Gastroesophageal sphincter (tissue), 4 donors: ENCODE data around the gene RAB27B. TPM values are rescaled to one million over a fixed set of nuclear protein-coding genes. Genes with fewer than 3 reads are reported as not detected.

Experiments
- ATAC-seq: fragments of 150-250 bp; one replicate; pipeline ENCODE4 v1.9.1; 2016; ENCODE audit warnings: mild to moderate bottlenecking, moderate library complexity
- H3K27ac ChIP-seq, 4 donors: fragments of 200-600 bp; sonication (generic) in 3 of 4; 1 replicate in 3 of 4; 2 replicates in 1 of 4; pipeline ENCODE4 v1.5.1; 2016 to 2019
- H3K27me3 ChIP-seq: fragments of 200-600 bp; sonication (generic); one replicate; pipeline ENCODE4 v1.5.1; 2019
- H3K36me3 ChIP-seq, 2 donors: fragments of 200-600 bp; sonication (generic); one replicate each; pipeline ENCODE4 v1.5.1; 2019; ENCODE audit warnings: control low read depth in 1 of 2
- H3K4me1 ChIP-seq, 3 donors: fragments of 200-600 bp; sonication (generic); 1 replicate in 2 of 3; 2 replicates in 1 of 3; pipeline ENCODE4 v1.5.1; 2016 to 2019; ENCODE audit warnings: control low read depth in 2 of 3
- H3K4me3 ChIP-seq, 2 donors: fragments of 200-600 bp; sonication (generic); one replicate each; pipeline ENCODE4 v1.5.1; 2019; ENCODE audit warnings: mild to moderate bottlenecking in 1 of 2, moderate library complexity in 1 of 2
- H3K9me3 ChIP-seq, 3 donors: fragments of 200-600 bp; sonication (generic); one replicate each; pipeline ENCODE4 v1.5.1; 2017 to 2019; ENCODE audit warnings: control low read depth in 2 of 3
- CTCF ChIP-seq, 4 experiments: fragments of 200-600 bp in 2 of 4; fragments of 450-650 bp in 2 of 4; sonication (generic) in 1 of 4; IDR thresholded peaks; one replicate each; pipeline ENCODE4 v1.5.1; 2017 to 2019; ENCODE audit warnings: antibody characterized with exemption in 4 of 4, mild to moderate bottlenecking in 2 of 4, moderate library complexity in 2 of 4
- EP300 ChIP-seq: sonication (generic); formaldehyde crosslinking; IDR thresholded peaks from one replicate; pipeline ENCODE4 v1.6.1; 2017; ENCODE audit warnings: antibody characterized with exemption, mild to moderate bottlenecking
- POLR2A ChIP-seq, 2 donors: fragments of 450-650 bp; IDR thresholded peaks; one replicate each; pipeline ENCODE4 v1.6.1; 2017; ENCODE audit warnings: antibody characterized with exemption in 2 of 2, mild to moderate bottlenecking in 2 of 2, moderate library complexity in 1 of 2
- POLR2AphosphoS5 ChIP-seq: sonication (generic); formaldehyde crosslinking; IDR thresholded peaks from one replicate; pipeline ENCODE4 v1.6.1; 2017; ENCODE audit warnings: antibody characterized with exemption
- WGBS, 2 donors: methylation state at CpG; one replicate each; pipeline ENCODE4 v1.1.5; 2018; ENCODE audit warnings: low coverage in 1 of 2; 5-methylcytosine and 5-hydroxymethylcytosine counted together
- total RNA-seq, 4 donors: library from RNA; depleted of rRNA; stranded (reverse); fragments of >200 nt; gene quantifications; one replicate each; pipeline ENCODE4 v1.1.0, GENCODE V29; 2016

Gene RAB27B
- total RNA-seq, 4 donors from 2014 or later, result 0.31 to 3.0 (median 0.69) TPM

GRCh38 chr18:54938506-54938905 is 110.2 kb downstream of the RAB27B start:
- Histone ChIP-seq H3K27ac (no peak overlapping the region), H3K9me3 (no peaks in the 10 kb centered on the region), H3K27me3 (no peaks in the 10 kb centered on the region), H3K36me3 (no peaks in the 10 kb centered on the region), H3K4me3 (no peak overlapping the region), H3K4me1 (no peaks in the 10 kb centered on the region)
- 91 to 97% methylated on average over 3 of the region's 3 CpGs for WGBS, 2 donors
- no peak for ATAC-seq
- no peak for TF ChIP-seq CTCF (IDR thresholded peaks at IDR 0.05)
- no peak for TF ChIP-seq POLR2A (IDR thresholded peaks at IDR 0.05)
- no peak for TF ChIP-seq EP300
- TF ChIP-seq POLR2AphosphoS5, result no peak

GRCh38 chr18:54939361-54939917 is 111.2 kb downstream of the RAB27B start:
- no peaks in the 10 kb centered on the region for H3K27me3 ChIP-seq
- no peak overlapping the region for H3K27ac ChIP-seq
- no peaks in the 10 kb centered on the region for H3K36me3 ChIP-seq
- no peaks in the 10 kb centered on the region for H3K4me1 ChIP-seq
- no peak for ATAC-seq
- no peak overlapping the region for H3K4me3 ChIP-seq
- TF ChIP-seq CTCF (IDR thresholded peaks at IDR 0.05) (no peak), EP300 (no peak), POLR2A (IDR thresholded peaks at IDR 0.05) (no peak), POLR2AphosphoS5 (no peak)
- no peaks in the 10 kb centered on the region for H3K9me3 ChIP-seq
- 83 to 94% methylated on average over 2 to 4 of the region's 7 CpGs for WGBS, 2 donors

GRCh38 chr18:54942144-54942543 is 113.9 kb downstream of the RAB27B start:
- Histone ChIP-seq H3K4me3 (no peak overlapping the region), H3K36me3 (no peaks in the 10 kb centered on the region), H3K27ac (no peak overlapping the region), H3K27me3 (no peaks in the 10 kb centered on the region), H3K9me3 (no peaks in the 10 kb centered on the region), H3K4me1 (peaks cover 0 to 7% (median 0%) of the 10 kb centered on the region in 3 donors)
- no peak for ATAC-seq
- whole genome bisulfite sequencing, 2 donors, result 58 to 76% methylated on average over 4 of the region's 4 CpGs
- no peak for TF ChIP-seq POLR2AphosphoS5
- TF ChIP-seq POLR2A (IDR thresholded peaks at IDR 0.05), result no peak
- TF ChIP-seq CTCF (IDR thresholded peaks at IDR 0.05), result no peak
- TF ChIP-seq EP300, result no peak

GRCh38 chr18:54942569-54942968 is 114.3 kb downstream of the RAB27B start:
- no peaks in the 10 kb centered on the region for H3K9me3 ChIP-seq
- H3K27ac ChIP-seq, result no peak overlapping the region
- H3K4me1 ChIP-seq, result peaks cover 0 to 8% (median 0%) of the 10 kb centered on the region in 3 donors
- 97 to 100% methylated on average over 3 of the region's 3 CpGs for WGBS, 2 donors
- no peak for ATAC-seq
- no peak overlapping the region for H3K4me3 ChIP-seq
- H3K27me3 ChIP-seq, result no peaks in the 10 kb centered on the region
- TF ChIP-seq POLR2A (IDR thresholded peaks at IDR 0.05), result no peak
- TF ChIP-seq CTCF (IDR thresholded peaks at IDR 0.05), result no peak
- TF ChIP-seq EP300, result no peak
- no peak for TF ChIP-seq POLR2AphosphoS5
- no peaks in the 10 kb centered on the region for H3K36me3 ChIP-seq

Other genes with a start within 250 kb of the RAB27B start
- 1 to 10 TPM in 1 of 4 donors, not detected in 3; 4.9 TPM for gene DYNAP, start 237.2 kb upstream of the RAB27B start, total RNA-seq
- 1 to 10 TPM; 3.6 to 8.3 (median 5.5) TPM for gene CCDC68, start 131.0 kb downstream of the RAB27B start, total RNA-seq